Fibroblast of skin of right quadriceps (primary cell): ENCODE results near the gene ETNK2.

Experiments
- DNase-seq: peaks from one replicate; pipeline ENCODE4 v3.0.0-alpha.2; 2013

ETNK2 gene, protein sequence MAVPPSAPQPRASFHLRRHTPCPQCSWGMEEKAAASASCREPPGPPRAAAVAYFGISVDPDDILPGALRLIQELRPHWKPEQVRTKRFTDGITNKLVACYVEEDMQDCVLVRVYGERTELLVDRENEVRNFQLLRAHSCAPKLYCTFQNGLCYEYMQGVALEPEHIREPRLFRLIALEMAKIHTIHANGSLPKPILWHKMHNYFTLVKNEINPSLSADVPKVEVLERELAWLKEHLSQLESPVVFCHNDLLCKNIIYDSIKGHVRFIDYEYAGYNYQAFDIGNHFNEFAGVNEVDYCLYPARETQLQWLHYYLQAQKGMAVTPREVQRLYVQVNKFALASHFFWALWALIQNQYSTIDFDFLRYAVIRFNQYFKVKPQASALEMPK

DNA sequence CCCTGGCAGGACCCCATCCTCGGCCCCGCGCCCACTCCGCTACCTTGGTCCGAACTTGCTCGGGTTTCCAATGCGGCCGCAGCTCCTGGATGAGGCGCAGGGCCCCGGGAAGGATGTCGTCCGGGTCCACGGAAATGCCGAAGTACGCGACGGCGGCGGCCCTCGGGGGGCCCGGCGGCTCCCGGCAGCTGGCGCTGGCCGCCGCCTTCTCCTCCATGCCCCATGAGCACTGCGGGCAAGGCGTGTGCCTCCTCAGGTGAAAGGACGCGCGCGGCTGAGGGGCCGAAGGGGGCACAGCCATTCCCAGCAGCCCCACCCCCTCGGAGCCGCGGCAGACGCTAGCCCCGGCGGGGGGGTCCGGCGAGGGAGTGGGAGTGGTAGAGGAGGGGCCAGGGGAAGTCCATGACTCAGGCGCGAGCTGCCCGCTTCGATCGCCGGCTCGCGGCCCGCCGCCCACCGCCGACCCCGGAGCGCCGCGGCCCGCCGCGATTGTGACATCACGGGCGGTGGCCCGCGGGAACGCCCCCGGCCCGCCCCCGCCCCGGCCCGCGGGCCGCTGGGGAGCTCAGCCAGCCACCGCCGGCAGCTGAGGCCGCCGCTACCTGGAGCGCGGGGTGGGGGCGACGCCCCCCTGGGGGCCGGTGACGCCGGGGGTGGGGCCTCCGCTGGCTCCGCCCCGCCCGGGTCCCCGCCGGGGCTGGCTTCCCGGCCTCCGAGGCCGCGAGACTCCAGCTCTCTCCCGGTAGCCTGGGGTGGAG lies at the start of gene ETNK2:
TSS of gene ETNK2 (minus strand) at position 493 of the 758 bp plus-strand sequence. CDS start at position 301, 192 bp downstream.
- peak; percentile 50 for DNase-seq

GRCh38 chr1:204201348-204202040 lies 49.6 kb upstream of the ETNK2 start:
- DNase-seq, result no peak

DNA sequence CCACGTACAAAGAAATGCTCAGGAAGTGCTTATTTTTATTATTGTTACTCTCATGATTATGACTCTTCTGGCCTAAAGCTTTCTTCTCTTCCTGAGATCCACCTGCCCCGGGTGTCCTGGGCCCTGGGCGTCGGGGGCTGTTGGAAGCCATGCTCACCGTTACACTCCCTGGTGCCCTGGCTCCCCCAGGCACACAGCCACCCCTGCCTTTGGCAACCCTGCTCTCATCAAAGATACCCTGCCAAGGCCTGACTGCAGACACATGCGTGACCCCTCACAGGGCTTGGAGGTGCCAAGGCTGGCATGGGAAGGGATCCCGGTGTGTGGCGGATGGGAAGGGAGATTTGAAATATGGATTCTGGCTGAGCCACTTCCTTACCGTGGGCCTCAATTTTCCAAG lies 47.7 kb upstream of the ETNK2 start:
- no peak for DNase-seq

- peak; percentile 82 for DNase-seq
Observed at GRCh38 chr1:204198348-204199340, 46.8 kb upstream of the ETNK2 start.

- DNase-seq, result no peak
Observed at GRCh38 chr1:204197068-204197467, 45.2 kb upstream of the ETNK2 start.

- DNase-seq, result no peak
Observed at GRCh38 chr1:204196068-204196795, 44.4 kb upstream of the ETNK2 start, which contains the start of gene KISS1. Gene KISS1 (minus strand): TSS chr1:204196491. CDS start chr1:204192876, 3,615 bp downstream.

- DNase-seq, result no peak
Observed at GRCh38 chr1:204194771-204195170, 42.9 kb upstream of the ETNK2 start.

DNA sequence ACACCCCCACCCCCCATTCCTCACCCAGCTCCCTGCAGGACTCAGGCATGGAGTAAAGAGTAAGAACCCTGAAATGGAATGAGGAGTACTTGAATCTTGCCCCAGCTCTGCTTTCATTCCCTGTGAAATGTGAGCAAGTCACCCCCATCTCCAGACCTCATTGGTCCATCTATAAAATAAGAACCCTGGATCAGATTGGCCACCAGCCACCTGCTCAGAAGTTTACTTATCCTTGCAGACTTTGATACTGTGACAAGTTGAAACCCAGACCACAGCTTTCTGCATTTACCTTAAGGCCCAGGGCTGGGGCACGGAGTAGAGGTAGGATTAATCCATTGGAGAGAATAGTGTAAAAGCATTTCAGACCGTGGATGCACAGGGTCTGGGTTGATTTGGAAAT lies 42.2 kb upstream of the ETNK2 start:
- DNase-seq, result no peak

- no peak for DNase-seq
Observed at GRCh38 chr1:204192589-204193352, 40.9 kb upstream of the ETNK2 start.

GRCh38 chr1:204192046-204192445 lies 40.2 kb upstream of the ETNK2 start:
- DNase-seq, result no peak

DNA sequence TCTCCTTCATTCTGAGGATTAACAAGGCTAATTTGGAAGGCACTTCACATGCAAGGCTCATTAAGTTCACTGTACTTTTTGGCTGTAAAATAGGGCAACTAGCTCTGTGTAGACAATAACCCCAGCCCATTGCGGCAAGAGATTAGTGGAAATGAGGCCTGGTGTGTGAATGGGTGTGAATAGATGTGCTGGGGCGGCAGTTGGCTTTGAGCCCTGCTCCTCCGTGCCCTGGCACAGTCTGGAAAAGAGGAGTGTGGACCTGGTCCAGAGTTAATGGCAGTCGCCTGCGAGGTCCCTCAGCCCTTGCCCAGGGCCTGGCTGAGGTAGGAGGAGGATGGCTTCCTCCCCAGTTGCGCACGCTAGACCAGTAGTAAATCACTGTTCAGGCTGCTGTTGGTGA lies 39.6 kb upstream of the ETNK2 start:
- DNase-seq, result no peak

GRCh38 chr1:204190212-204191211 lies 38.7 kb upstream of the ETNK2 start:
- peak; percentile 65 for DNase-seq

- no peak for DNase-seq
Observed at GRCh38 chr1:204188959-204189639, 37.3 kb upstream of the ETNK2 start.

DNA sequence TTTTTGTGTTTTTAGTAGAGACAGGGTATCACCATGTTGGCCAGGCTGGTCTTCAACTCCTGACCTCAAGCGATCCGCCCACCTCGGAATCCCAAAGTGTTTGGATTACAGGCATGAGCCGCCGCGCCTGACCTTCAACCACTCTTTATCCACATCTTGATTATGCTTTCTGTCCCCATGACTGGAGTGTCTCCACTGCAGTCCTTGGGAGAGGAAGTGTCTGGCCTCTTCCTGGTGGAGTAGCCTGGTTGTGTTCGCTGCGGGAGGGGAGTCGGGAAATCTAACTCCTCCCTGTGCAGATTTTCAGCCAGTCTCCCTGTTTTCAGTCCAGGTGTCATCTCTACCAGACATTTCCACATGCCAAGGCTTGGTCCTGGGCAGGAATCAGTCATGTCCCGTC lies 34.8 kb upstream of the ETNK2 start:
- no peak for DNase-seq

DNA sequence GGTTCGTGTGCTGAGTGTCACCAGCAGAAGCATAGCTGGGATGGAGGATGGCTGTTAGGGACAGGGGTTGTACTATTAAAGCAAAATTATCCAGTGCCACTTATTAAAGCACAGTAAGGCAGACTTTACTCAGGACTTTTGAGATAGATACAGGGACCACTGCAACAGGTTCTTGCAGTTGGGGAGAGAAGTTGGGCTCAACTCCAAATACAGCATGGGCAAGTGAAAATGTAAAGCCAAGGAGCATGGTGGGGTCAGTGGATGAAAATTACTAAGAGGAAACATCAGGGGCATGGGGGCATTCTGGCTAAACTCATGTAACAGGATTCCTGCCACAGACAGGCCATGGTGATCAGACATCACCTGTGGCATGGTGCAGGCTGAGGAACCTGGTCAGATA lies 29.3 kb upstream of the ETNK2 start:
- DNase-seq, result no peak

DNA sequence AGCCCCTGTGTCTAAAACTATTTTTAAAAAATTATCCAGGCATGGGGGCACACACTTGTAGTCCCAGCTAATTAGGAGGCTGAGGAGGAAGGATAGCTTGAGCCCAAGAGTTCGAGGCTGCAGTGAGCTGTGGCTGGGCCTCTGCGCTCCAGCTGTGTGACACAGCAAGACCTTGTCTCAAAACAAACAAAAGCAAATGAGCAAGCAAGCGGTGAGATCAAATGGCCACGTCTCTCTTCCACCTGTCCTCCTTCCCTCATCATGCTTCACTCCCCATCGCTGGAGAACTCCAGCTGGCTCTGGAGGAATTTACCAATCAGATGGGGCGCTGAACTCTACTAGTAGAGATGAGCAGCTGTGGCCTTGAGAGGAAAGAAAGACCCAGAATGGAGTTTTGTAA lies 28.3 kb upstream of the ETNK2 start:
- DNase-seq, result no peak

- no peak for DNase-seq
Observed at GRCh38 chr1:204178487-204179281, 26.8 kb upstream of the ETNK2 start.

DNA sequence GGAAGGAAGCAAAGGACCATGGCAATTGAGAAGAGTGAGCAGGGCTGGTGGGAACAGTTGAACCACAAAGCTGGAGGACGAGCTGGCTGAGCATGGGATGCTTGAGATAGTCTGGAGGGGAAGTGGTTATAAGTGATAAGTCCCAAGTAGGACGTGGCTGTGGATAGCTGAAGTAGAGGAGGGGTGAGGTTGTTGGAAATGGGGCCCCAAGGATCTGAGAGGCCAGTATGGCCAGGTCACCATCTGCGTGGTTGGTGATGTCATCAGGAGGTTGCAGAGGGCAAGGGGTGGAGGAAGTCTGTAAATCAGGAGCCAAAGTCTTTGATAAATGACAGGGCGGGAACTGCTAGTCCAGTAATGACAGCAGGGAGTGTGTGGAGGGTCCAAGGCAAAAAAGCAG lies 25.3 kb upstream of the ETNK2 start:
- DNase-seq, result no peak
